Measurements from ENCODE around the gene TYW1B.
"Not testable (repeated sequence)": the region's sequence is repeated elsewhere in the genome, so short reads cannot be mapped to it uniquely, and the experiment has no call there.

Gene TYW1B, protein sequence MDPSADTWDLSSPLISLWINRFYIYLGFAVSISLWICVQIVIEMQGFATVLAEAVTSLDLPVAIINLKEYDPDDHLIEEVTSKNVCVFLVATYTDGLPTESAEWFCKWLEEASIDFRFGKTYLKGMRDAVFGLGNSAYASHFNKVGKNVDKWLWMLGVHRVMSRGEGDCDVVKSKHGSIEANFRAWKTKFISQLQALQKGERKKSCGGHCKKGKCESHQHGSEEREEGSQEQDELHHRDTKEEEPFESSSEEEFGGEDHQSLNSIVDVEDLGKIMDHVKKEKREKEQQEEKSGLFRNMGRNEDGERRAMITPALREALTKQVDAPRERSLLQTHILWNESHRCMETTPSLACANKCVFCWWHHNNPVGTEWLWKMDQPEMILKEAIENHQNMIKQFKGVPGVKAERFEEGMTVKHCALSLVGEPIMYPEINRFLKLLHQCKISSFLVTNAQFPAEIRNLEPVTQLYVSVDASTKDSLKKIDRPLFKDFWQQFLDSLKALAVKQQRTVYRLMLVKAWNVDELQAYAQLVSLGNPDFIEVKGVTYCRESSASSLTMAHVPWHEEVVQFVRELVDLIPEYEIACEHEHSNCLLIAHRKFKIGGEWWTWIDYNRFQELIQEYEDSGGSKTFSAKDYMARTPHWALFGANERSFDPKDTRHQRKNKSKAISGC

DNA sequence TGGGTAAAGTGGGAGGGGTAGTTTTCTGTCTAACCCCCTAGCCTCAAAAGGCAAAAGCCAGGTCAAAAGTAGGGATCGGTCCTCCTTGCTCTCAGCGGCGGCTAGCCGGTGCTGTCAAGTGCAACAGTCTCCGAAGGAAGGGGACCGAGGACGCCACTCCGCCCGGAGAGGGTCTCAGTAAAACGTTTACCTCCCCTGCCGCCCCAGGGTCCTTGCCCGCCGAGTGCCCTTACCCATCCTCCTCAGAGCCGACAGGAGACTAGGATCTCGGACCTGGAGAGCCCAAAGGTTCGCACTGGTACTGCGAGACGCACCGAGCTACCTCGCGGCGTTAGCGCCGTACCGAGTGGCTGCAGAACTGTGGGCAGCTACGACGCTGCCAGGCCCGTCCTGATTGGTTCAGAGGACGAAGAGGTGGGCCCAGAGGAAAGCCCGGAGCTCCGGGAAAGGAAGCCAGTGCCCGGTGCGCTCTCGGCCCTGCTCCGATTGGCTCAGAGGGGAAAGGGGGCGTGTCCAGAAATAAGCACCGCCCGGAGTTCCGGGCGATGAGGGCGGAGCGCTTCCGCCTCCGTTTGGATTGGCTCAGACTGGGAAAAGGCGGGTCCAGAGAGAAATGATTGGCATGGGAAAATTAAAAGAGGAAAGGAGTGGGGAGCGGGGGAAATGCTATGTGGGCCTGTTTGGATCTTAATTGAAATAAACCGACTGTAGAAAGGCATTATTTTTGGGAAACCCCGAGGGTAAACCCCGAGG is at the start of gene TYW1B:
Gene TYW1B (minus strand): TSS at position 362 of the 753 bp plus-strand sequence. CDS start 125 bp downstream, at position 237.
- peak; percentile 100 for DNase-seq
- in situ Hi-C loops (cut with MboI; ENCODE audit: low pct_unique_long_range_greater_than_20kb, low sequenced_read_pairs): not testable (repeated sequence)

DNA sequence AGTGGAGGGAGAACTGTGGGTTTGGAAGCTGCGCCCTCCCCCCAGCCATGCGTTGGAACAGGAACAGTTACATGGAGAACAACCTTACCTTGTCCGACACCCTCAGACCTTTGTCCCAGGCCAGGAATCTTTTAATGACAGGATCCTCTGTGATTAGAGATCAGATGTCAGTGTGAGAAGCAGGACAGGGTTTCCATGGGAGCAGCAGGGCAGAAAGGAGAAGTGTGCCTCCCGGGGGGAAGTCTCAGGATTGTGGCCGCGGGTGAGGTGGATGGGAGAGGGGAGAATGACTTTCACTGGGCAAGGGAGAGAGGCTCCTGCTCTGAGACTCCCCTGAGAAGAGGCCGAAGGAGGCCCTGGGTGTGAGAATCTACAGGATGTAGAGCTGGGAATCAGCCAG is 39.6 kb upstream of the TYW1B start:
- DNase-seq: peak; percentile 40
- in situ Hi-C loops (cut with MboI; ENCODE audit: low pct_unique_long_range_greater_than_20kb, low sequenced_read_pairs): not testable (repeated sequence)

DNA sequence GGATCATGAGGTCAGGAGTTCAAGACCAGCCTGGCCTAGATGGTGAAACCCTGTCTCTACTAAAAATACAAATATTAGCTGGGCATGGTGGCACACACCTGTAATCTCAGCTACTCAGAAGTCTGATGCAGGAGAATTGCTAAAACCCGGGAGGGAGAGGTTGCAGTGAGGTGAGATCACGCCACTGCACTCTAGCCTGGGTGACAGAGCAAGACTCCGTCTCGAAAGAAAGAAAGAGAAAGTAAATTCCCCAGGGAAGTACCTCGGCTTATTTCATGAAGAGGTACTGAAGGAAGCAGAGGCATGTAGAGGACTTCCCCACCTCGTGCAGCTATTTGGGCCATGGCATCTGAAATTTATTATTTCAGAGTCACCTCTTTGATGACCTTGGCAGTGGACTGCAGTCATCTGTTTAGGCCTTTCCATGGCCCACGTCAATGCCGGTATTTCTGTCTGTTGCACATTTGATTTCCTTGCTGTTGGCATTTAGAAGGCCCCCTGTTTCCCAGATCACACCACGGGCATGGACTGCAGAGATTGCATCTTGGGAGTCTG is 30.9 kb upstream of the TYW1B start:
- DNase-seq; in situ Hi-C loops (cut with MboI; ENCODE audit: low pct_unique_long_range_greater_than_20kb, low sequenced_read_pairs): not testable (repeated sequence)

DNA sequence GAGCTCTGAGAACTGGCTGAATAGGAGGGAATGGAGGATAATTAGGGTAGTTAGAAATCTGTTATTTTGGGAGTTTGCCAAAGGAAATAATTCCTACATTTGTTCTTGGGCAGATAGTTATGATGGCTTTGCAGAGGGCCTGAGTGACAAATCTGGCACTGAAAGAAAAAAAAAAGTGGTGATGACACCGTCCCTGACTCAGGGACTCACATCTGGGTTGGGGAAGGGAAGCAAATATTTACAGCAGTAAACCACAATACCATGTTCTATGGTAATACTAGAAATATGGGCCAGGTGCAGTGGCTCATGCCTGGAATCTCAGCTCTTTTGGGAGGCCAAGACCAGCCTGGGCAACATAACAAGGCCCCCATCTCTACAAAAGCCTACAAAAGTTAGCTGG is 29.9 kb upstream of the TYW1B start:
- DNase-seq; in situ Hi-C loops (cut with MboI; ENCODE audit: low pct_unique_long_range_greater_than_20kb, low sequenced_read_pairs): not testable (repeated sequence)

DNA sequence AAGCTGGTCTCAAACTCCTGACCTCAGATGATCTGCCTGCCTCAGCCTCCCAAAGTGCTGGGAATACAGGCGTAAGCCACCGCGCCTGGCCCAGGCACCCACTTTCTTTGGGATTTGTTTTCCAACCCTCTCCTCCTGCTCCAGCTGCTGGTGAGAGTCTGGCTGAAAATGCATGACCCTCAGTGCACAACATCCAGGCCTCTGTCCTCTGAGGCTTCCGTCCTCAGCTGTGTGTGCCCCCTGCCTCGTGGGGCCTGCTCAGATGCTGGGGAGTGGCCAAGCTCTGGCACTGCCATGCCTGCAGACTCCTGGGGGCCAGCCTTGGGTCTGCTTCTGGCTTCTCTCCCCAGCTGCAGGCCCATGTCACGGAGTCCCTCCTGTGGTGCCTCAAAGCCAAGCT is 27.3 kb upstream of the TYW1B start:
- in situ Hi-C loops (cut with MboI; ENCODE audit: low pct_unique_long_range_greater_than_20kb, low sequenced_read_pairs); DNase-seq: not testable (repeated sequence)

DNA sequence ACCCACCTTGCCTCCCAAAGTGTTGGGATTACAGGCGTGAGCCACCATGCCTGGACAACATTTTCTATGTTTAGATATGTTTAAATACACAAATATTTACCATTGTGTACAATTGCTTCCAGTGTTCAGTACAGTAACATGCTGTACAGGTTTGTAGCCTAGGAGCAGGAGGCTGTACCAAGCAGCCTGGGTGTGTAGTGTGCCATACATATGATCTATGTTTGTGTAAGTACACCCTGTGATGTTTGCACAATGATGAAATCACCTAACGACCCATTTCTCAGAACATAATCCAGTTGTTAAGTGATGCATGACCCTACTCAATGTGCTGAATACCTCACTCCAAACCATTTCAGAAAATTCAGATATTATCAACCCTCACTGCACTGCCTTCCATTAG is 24.9 kb upstream of the TYW1B start:
- in situ Hi-C loops (cut with MboI; ENCODE audit: low pct_unique_long_range_greater_than_20kb, low sequenced_read_pairs); DNase-seq: not testable (repeated sequence)

DNA sequence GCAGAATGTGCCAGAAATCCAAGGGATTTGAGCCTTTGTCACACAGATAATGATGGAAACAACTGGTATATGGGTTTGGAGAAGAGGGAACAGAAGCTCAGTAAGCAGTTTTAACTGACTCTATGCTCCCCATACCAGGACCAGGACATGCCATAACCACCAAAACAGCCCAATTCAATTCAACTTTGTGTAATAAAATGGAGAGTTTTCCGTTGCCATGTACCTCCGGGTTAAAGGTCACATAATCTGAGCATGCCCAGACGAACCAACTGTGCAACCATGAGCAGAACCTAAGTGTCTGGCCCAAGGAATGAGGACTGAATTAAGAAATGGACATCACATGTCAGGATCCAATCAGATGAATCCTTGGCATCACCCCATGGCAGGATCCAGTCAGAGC is 22.7 kb upstream of the TYW1B start:
- in situ Hi-C loops (cut with MboI; ENCODE audit: low pct_unique_long_range_greater_than_20kb, low sequenced_read_pairs); DNase-seq: not testable (repeated sequence)

DNA sequence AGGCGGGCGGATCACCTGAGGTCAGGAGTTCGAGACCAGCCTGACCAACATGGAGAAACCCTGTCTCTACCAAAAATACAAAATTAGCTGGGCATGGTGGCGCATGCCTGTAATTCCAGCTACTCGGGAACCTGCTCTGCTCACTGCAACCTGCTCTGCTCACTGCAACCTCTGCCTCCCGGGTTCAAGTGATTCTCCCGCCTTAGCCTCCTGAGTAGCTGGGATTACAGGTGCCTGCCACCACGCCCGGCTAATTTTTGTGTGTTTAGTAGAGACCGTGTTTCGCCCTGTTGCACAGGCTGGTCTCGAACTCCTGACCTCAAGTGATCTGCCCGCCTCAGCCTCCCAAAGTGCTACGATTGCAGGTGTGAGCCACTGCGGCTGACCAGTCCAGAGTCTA is 16.1 kb upstream of the TYW1B start:
- in situ Hi-C loops (cut with MboI; ENCODE audit: low pct_unique_long_range_greater_than_20kb, low sequenced_read_pairs); DNase-seq: not testable (repeated sequence)

DNA sequence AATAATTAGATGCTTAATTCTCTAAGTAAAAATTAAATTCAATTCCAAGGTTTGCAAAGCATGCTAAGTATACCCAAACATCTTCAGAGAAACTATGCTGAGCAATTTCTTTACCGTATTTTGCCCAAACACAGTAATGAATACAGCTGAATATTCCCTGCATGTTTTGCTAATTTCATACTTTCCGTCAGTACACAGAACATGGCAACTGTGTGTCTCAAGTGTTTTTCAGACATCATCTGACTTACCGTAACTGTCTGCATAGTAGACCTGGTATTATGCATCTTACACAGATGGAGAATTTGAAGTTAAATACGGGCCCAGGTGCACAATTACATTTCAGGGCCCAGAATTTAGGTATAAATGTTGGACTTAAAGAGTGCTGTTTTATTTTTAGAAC is 15.2 kb upstream of the TYW1B start:
- in situ Hi-C loops (cut with MboI; ENCODE audit: low pct_unique_long_range_greater_than_20kb, low sequenced_read_pairs); DNase-seq: not testable (repeated sequence)

DNA sequence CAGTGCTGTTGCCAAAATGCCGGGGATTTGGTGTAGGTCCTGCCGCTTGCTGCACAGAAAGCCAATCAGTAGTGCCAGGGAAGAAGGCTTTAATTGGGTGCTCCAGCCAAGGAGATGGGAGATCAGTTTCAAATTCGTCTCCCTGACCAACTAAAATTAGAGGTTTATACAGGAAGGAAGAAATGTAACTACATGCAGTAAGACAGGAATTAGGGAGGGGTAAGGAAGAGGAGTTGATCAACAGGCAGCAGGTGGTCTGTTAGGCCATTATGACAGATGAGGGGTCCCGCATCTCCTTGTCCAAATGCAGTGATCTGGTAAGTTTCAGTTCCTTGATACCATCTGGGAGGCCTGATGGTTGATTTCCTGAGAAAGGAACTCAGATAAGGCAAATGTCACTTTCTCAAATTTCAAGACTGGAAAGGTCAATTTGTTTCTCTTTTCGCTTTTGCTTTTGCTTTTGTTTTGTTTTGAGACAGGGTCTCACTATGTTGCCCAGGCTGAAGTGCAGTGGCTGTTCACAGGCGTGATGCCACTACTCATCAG is 13.0 kb upstream of the TYW1B start:
- in situ Hi-C loops (cut with MboI; ENCODE audit: low pct_unique_long_range_greater_than_20kb, low sequenced_read_pairs): not testable (repeated sequence)
- peak; percentile 14 for DNase-seq

DNA sequence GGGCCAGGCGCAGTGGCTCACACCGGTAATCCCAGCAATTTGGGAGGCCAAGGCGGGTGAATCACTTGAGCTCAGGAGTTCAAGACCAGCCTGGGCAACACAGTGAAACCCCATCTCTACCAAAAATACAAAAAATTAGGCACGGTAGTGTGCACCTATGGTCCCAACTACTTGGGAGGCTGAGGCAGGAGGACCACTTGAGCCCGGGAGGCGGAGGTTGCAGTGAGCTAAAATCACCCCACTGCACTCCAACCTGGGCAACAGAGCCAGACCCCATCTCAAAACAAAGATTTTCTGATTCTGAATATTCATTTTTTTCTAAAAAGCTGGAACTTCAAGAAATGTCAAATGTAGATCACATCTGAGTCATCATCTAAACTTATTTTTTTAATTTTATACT is 10.3 kb upstream of the TYW1B start:
- in situ Hi-C loops (cut with MboI; ENCODE audit: low pct_unique_long_range_greater_than_20kb, low sequenced_read_pairs): not testable (repeated sequence)

DNA sequence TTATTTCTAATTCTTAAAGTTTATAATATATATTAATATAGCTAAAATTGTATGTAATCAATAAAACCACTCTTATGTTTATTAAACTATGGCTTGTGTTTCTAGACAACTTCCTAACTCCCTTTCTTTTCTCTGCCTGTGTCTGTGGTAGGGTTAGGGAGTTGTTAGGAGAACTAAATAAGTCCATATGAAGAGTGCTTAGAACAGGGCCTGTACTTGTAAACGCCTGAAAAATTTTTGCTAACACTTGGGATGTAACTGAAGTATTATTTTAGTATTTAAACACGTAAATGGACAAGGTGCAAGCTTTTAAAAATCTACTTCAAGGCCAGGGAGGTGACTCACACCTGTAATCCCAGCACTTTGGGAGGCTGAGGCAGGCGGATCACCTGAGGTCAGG is 9.3 kb upstream of the TYW1B start:
- in situ Hi-C loops (cut with MboI; ENCODE audit: low pct_unique_long_range_greater_than_20kb, low sequenced_read_pairs); DNase-seq: not testable (repeated sequence)

More for the DNA sequence above, 10.3 kb upstream of the TYW1B start:
- not testable (repeated sequence) for DNase-seq

DNA sequence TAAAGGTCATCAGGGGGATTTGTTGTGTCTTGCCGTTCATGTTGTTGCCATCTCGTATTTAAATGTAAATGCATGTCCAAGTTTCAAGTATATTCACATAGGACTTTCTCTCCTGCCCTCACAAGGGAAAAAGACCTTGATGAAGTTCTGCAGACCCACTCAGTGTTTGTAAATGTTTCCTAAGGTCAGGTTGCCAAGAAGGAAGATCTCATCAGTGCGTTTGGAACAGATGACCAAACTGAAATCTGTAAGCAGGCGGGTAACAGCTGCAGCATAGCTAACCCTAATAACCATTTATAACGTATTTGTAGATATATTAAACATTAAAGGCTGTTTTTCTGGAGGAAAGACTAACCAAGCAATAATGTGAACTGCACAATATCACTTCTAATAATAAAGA is 2.6 kb upstream of the TYW1B start:
- in situ Hi-C loops (cut with MboI; ENCODE audit: low pct_unique_long_range_greater_than_20kb, low sequenced_read_pairs); DNase-seq: not testable (repeated sequence)

DNA sequence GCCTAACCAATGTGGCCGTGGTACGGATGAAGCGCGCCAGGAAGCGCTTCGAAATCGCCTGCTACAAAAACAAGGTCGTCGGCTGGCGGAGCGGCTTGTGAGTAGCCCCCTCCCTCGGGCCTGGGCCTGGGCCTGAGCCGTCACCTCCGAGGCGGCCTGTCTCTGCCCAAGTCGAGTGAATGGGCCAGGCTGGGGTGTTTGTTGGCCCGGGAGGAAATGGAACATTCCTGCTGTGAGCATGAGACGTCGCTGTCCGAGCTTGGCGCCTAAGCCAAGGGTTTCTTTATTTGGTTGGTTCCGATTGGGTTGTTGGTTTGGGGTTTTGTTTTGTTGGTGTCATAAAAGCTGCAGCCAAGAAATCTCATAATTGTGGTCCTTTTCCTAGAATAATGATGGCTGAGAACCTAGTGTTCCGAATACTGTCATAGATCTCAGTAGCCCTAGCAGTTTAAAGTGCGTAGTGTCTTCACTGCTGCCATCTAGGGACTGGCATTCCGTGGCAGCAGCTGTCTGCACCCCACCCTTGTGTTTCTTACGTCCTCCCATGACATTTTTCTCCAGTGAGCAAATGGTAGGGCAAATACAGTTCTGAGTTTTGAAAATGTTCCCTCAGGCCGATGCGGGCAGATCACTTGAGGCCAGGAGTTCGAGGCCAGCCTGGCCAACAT is 1.8 kb upstream of the TYW1B start:
- in situ Hi-C loops (cut with MboI; ENCODE audit: low pct_unique_long_range_greater_than_20kb, low sequenced_read_pairs): not testable (repeated sequence)
- peak; percentile 71 for DNase-seq

DNA sequence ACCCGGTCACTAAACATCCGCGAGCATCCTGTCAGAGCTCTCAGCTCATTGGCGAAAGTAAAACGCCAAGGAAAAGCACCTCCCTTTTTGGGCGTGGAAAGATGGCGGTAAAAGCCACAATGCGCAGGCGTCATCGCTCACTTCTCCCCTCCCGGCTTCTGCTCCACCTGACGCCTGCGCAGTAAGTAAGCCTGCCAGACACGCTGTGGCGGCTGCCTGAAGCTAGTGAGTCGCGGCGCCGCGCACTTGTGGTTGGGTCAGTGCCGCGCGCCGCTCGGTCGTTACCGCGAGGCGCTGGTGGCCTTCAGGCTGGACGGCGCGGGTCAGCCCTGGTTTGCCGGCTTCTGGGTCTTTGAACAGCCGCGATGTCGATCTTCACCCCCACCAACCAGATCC is 1.3 kb upstream of the TYW1B start:
- DNase-seq: peak; percentile 99
- in situ Hi-C loops (cut with MboI; ENCODE audit: low pct_unique_long_range_greater_than_20kb, low sequenced_read_pairs): not testable (repeated sequence)

DNA sequence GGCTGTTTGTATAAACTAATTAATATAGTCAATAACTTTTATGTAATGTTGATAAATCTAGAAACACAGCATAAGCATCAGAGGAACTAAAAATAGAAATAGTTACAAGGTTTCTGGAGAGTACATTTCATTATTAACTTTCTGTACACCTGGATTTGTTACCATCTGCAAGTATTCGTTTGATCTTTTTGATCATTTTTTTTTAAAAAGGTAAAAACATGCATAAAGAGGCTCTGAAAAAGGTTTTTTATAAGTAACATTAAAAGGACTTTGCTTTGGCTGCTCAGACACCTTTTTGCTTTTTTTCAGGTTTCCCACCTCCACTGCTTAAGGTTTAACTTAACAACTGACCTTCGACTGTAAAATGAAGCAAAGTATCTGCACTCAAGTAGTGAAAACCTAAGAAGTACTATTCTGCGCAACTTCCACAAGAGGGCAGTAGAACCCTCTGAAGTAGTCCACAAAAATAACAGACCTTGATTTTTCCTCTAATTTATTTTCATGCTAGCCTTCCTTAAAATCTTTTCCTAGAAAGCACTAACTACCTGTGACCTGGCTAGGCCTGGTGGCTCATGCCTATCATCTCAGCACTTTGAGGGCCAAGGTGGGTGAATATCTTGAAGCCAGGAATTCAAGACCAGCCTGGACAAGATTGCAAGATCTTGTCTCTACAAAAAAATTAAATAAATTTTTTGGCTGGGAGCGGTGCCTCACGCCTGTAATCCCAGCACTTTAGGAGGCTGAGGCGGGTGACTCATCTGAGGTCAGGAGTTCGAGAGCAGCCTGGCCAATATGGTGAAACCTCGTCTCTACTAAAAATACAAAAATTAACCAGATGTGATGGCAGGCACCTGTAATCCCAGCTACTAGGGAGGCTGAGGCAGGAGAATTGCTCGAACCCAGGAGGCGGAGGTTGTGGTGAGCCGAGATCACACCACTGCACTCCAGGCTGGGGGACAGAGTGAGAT is 4.0 kb downstream of the TYW1B start:
- in situ Hi-C loops (cut with MboI; ENCODE audit: low pct_unique_long_range_greater_than_20kb, low sequenced_read_pairs): not testable (repeated sequence)

DNA sequence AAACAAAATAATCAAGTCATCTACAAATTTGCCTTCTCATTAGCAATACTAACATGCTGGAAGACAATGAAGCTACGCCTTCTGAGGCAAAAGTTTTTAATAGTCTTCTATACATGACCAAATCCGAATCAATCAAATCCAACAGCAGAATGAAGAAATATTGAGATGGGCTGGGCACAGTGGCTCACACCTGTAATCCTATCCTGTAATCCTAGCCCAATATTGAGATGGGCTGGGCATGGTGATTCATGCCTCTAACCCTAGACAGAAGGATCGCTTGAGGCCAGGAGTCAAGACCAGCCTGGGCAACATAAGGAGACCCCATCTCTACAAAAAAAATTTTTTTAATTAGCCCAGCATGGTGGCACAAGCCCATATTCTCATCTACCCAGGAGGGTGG is 5.5 kb downstream of the TYW1B start:
- in situ Hi-C loops (cut with MboI; ENCODE audit: low pct_unique_long_range_greater_than_20kb, low sequenced_read_pairs); DNase-seq: not testable (repeated sequence)

More for the DNA sequence above, 4.0 kb downstream of the TYW1B start:
- peak; percentile 18 for DNase-seq

All from KBM-7 (cell line).